Endodermal cell (in vitro differentiated cells): ENCODE measurements around the gene CNOT11. TPM values are rescaled to one million over a fixed set of nuclear protein-coding genes. Genes with fewer than 3 reads are reported as not detected.
A peak's percentile ranks its signal among the peaks of the same experiment; 100 is the strongest.

ENCODE experiments used
- DNase-seq: peaks from one replicate; pipeline ENCODE4 v3.0.0-alpha.2; 2017
- H3K27ac ChIP-seq: 2 replicates; pipeline ENCODE4 v1.5.1; 2013; ENCODE audit warnings: mild to moderate bottlenecking, low read depth, low read length, moderate library complexity
- H3K27me3 ChIP-seq: 2 replicates; pipeline ENCODE4 v1.6.1; 2013; ENCODE audit warnings: mild to moderate bottlenecking, low read length, moderate library complexity; ENCODE audit not compliant: insufficient read depth, control insufficient read depth, poor library complexity, severe bottlenecking
- H3K36me3 ChIP-seq: 2 replicates; pipeline ENCODE4 v1.7.0; 2013; ENCODE audit warnings: mild to moderate bottlenecking, low read length, moderate library complexity; ENCODE audit not compliant: control insufficient read depth, insufficient read depth
- H3K4me1 ChIP-seq: one replicate; pipeline ENCODE4 v1.7.0; 2013; ENCODE audit warnings: low read length; ENCODE audit not compliant: control insufficient read depth, insufficient read depth
- H3K4me3 ChIP-seq: 2 replicates; pipeline ENCODE4 v1.5.1; 2013; ENCODE audit warnings: mild to moderate bottlenecking, low read length, moderate library complexity
- H3K9ac ChIP-seq: 2 replicates; pipeline ENCODE4 v1.6.1; 2013; ENCODE audit warnings: mild to moderate bottlenecking, low read length, moderate library complexity; ENCODE audit not compliant: poor library complexity, severe bottlenecking; ENCODE audit errors: extremely low read depth
- H3K9me3 ChIP-seq: 2 replicates; pipeline ENCODE4 v1.6.1; 2013; ENCODE audit warnings: mild to moderate bottlenecking, low read length, moderate library complexity; ENCODE audit not compliant: control insufficient read depth
- H3K27ac Mint-ChIP-seq: 2 replicates; pipeline ENCODE4 v1.8.0; 2020; ENCODE audit warnings: mixed read lengths
- H3K27me3 Mint-ChIP-seq: 2 replicates; pipeline ENCODE4 v1.8.0; 2021; ENCODE audit warnings: mild to moderate bottlenecking, mixed read lengths; ENCODE audit not compliant: insufficient read depth
- H3K36me3 Mint-ChIP-seq: 2 replicates; pipeline ENCODE4 v1.8.0; 2020; ENCODE audit warnings: low read depth, mixed read lengths
- H3K4me1 Mint-ChIP-seq: 2 replicates; pipeline ENCODE4 v1.8.0; 2020; ENCODE audit warnings: mixed read lengths
- H3K4me3 Mint-ChIP-seq: 2 replicates; pipeline ENCODE4 v1.8.0; 2020; ENCODE audit warnings: mild to moderate bottlenecking, moderate library complexity, mixed read lengths
- H3K9me3 Mint-ChIP-seq: 2 replicates; pipeline ENCODE4 v1.8.0; 2020; ENCODE audit warnings: mild to moderate bottlenecking, mixed read lengths
- CTCF ChIP-seq: fragments of 200-600 bp; sonication (generic); conservative IDR thresholded peaks from 2 replicates; pipeline ENCODE4 v1.5.0; 2021; ENCODE audit warnings: antibody characterized with exemption, mild to moderate bottlenecking
- WGBS, 2 experiments: methylation state at CpG; one replicate each; pipeline versions ENCODE4 v1.1.5 to v1.1.7; 2013; ENCODE audit warnings: missing lambda C conversion rate in 2 of 2, mixed read lengths in 1 of 2; ENCODE audit not compliant: insufficient coverage in 1 of 2, insufficient read length in 1 of 2; 5-methylcytosine and 5-hydroxymethylcytosine counted together
- long read RNA-seq, 4 experiments: library from polyadenylated mRNA in 2 of 4; library from RNA in 1 of 4; library from capped mRNA in 1 of 4; stranded (forward) in 3 of 4; unstranded in 1 of 4; transcript quantifications; one replicate each; pipeline ENCODE4 v2.0.0, GENCODE V29; 2020 to 2021; ENCODE audit warnings: inconsistent platforms in 1 of 4
- polyA plus RNA-seq, 2 experiments: library from polyadenylated mRNA; stranded (reverse); fragments of 50-300 nt; gene quantifications; one replicate each; pipeline ENCODE4 v1.2.3, GENCODE V29; 2013
- total RNA-seq, 2 donors: library from RNA; stranded (reverse); fragmentation: NEBNext Ultra II Directional in 1 of 2; extraction: Animal tissue kit (Norgen Biotek cat#: 25700) in 1 of 2; gene quantifications; 2 replicates in 1 of 2; 3 replicates in 1 of 2; pipeline ENCODE4 v1.2.1, GENCODE V29; 2021

CNOT11 gene
- total RNA-seq, result 10 to 100 TPM; 46.1 to 49.3 TPM
- polyA plus RNA-seq (2013, experiment 1 of 2), result 46.1 TPM
- 36.0 TPM for polyA plus RNA-seq (2013, experiment 2 of 2)
- long read RNA-seq, experiment 1, transcript CNOT11-201 (7 exons, 2,599 nt), result major isoform, 9 of 16 reads
- long read RNA-seq, experiment 1, partial matches to known transcripts, result 4 of 16 reads
- long read RNA-seq, experiment 1, other reads (novel, unspliced or antisense), result 3 of 16 reads
- long read RNA-seq, experiment 2, transcript CNOT11-201 (7 exons, 2,599 nt), result major isoform, 116 of 144 reads
- long read RNA-seq, experiment 2, partial matches to known transcripts, result 11 of 144 reads
- long read RNA-seq, experiment 2, other reads (novel, unspliced or antisense), result 17 of 144 reads
- long read RNA-seq, experiment 3, partial matches to known transcripts, result 5 of 7 reads
- long read RNA-seq, experiment 3, other reads (novel, unspliced or antisense), result 1 of 7 reads
- long read RNA-seq, experiment 4, partial matches to known transcripts, result 2 of 3 reads
- long read RNA-seq, experiment 4, other reads (novel, unspliced or antisense), result 0 of 3 reads

- Mint-ChIP-seq H3K9me3 (peaks cover 7% of the 10 kb centered on the region), H3K4me3 (peak within 1 kb of the TSS; percentile 77), H3K4me1 (peaks cover 30% of the 10 kb centered on the region), H3K27me3 (no peaks in the 10 kb centered on the region), H3K36me3 (peaks cover 15% of the 10 kb centered on the region), H3K27ac (peak within 1 kb of the TSS; percentile 95)
- Histone ChIP-seq H3K4me1 (peaks cover 3% of the 10 kb centered on the region), H3K9ac (peak within 1 kb of the TSS; percentile 68), H3K27me3 (no peaks in the 10 kb centered on the region), H3K36me3 (peaks cover 1% of the 10 kb centered on the region), H3K9me3 (no peaks in the 10 kb centered on the region), H3K27ac (peak within 1 kb of the TSS; percentile 79), H3K4me3 (peak within 1 kb of the TSS; percentile 93)
- no peak for TF ChIP-seq CTCF
- DNase-seq, result peak; percentile 100
- 0 to 3% methylated on average over 5 to 62 of the region's 63 CpGs for WGBS, 2 experiments
Measured at GRCh38 chr2:101252408-101253012, at the start of gene CNOT11. Gene CNOT11, plus strand, starts transcription at chr2:101252886. Its CDS starts 79 bp downstream, at chr2:101252965.

GRCh38 chr2:101204400-101205115, 48.1 kb upstream of the CNOT11 start:
- H3K36me3 ChIP-seq, result no peaks in the 10 kb centered on the region
- no peak for DNase-seq
- no peak overlapping the region for H3K27ac ChIP-seq
- no peak overlapping the region for H3K27ac Mint-ChIP-seq
- 92 to 94% methylated on average over 2 to 4 of the region's 4 CpGs for WGBS, 2 experiments
- H3K4me3 Mint-ChIP-seq, result no peak overlapping the region
- no peaks in the 10 kb centered on the region for H3K27me3 Mint-ChIP-seq
- H3K4me1 Mint-ChIP-seq, result peaks cover 4% of the 10 kb centered on the region
- H3K4me1 ChIP-seq, result no peaks in the 10 kb centered on the region
- H3K27me3 ChIP-seq, result no peaks in the 10 kb centered on the region
- H3K36me3 Mint-ChIP-seq, result no peaks in the 10 kb centered on the region
- H3K9me3 Mint-ChIP-seq, result peaks cover 4% of the 10 kb centered on the region
- no peaks in the 10 kb centered on the region for H3K9me3 ChIP-seq
- TF ChIP-seq CTCF, result peak; percentile 37
- H3K9ac ChIP-seq, result no peak overlapping the region
- H3K4me3 ChIP-seq, result no peak overlapping the region
